GM12878 (cell line): ENCODE data around the gene HSF4. TPM values are rescaled to one million over a fixed set of nuclear protein-coding genes. Genes with fewer than 3 reads are reported as not detected.

ENCODE experiments used
- ATAC-seq: fragments of 200-7000 bp; cut with Tn5 transposase; 3 replicates; pipeline ENCODE4 v1.9.1; 2020; ENCODE audit warnings: mild to moderate bottlenecking, moderate library complexity
- BruUV-seq: library from RNA; stranded (reverse); fragments of 400-500 nt; replicated peaks from 2 replicates; lab custom pipeline; 2021; lab: Mats Ljungman, UMichigan
- CTCF ChIA-PET: fragments of 300-600 bp; sonication (Branson Sonifier 250); formaldehyde crosslinking; extraction: SDS; loops from one replicate; lab custom pipeline; 2021; ENCODE audit warnings: inconsistent platforms; lab: Yijun Ruan, JAX
- POLR2A ChIA-PET: fragments of 350-600 bp; formaldehyde crosslinking; extraction: SDS; loops from one replicate; lab custom pipeline; 2021; ENCODE audit warnings: inconsistent platforms; lab: Charles Lee
- RAD21 ChIA-PET: fragments of 300-600 bp; sonication (Branson Sonifier 250); formaldehyde crosslinking; loops from one replicate; lab custom pipeline; 2023; ENCODE audit warnings: antibody characterized with exemption; ENCODE audit not compliant: unreplicated experiment; lab: Charles Lee
- SMC1A ChIA-PET: fragments of 300-600 bp; sonication (Branson Sonifier 250); formaldehyde crosslinking; loops from one replicate; lab custom pipeline; 2023; ENCODE audit not compliant: unreplicated experiment, uncharacterized antibody; lab: Charles Lee
- DNase-seq: peaks from one replicate; pipeline ENCODE4 v3.0.0-alpha.2; 2011; ENCODE audit warnings: low read depth, low spot score
- FAIRE-seq: peaks from 3 replicates; lab custom pipeline; 2011; peaks lifted over from hg19 to GRCh38; lab: Jason Lieb, UNC
- H2AFZ ChIP-seq: 2 replicates; pipeline ENCODE4 v1.6.0; 2011; ENCODE audit warnings: low read depth, low read length, control low read depth; ENCODE audit not compliant: control insufficient read depth
- H3K27ac ChIP-seq: 2 replicates; pipeline ENCODE4 v1.5.1; 2011; ENCODE audit warnings: control low read depth; ENCODE audit not compliant: control insufficient read depth, insufficient read depth
- H3K27me3 ChIP-seq, 2 experiments: replicated peaks in 1 of 2; 2 replicates each; pipeline versions ENCODE4 v1.6.0 to v1.6.1; 2011; ENCODE audit warnings: low read length in 1 of 2; ENCODE audit not compliant: control insufficient read depth in 2 of 2, insufficient read depth in 2 of 2
- H3K36me3 ChIP-seq, 2 experiments: 2 replicates each; pipeline ENCODE4 v1.5.1; 2011; ENCODE audit warnings: low read length in 1 of 2; ENCODE audit not compliant: control insufficient read depth in 2 of 2, insufficient read depth in 2 of 2
- H3K4me1 ChIP-seq: 2 replicates; pipeline ENCODE4 v1.6.1; 2011; ENCODE audit warnings: mild to moderate bottlenecking, low read length, moderate library complexity, mixed read lengths; ENCODE audit not compliant: control insufficient read depth, insufficient read depth
- H3K4me2 ChIP-seq: 2 replicates; pipeline ENCODE4 v1.6.0; 2011; ENCODE audit warnings: control low read depth; ENCODE audit not compliant: control insufficient read depth, insufficient read depth
- H3K4me3 ChIP-seq: fragments of 200-600 bp; sonication (generic); 2 replicates; pipeline ENCODE4 v1.5.1; 2016
- H3K79me2 ChIP-seq: 2 replicates; pipeline ENCODE4 v1.6.0; 2011; ENCODE audit warnings: low read length; ENCODE audit not compliant: control insufficient read depth, insufficient read depth
- H3K9ac ChIP-seq: 2 replicates; pipeline ENCODE4 v1.8.0; 2011; ENCODE audit warnings: low read length, control low read depth, mixed read lengths; ENCODE audit not compliant: control insufficient read depth, insufficient read depth
- H3K9me3 ChIP-seq: replicated peaks from 3 replicates; pipeline ENCODE4 v1.5.1; 2011; ENCODE audit warnings: mild to moderate bottlenecking, low read length; ENCODE audit not compliant: control insufficient read depth, insufficient read depth
- H4K20me1 ChIP-seq: 2 replicates; pipeline ENCODE4 v1.6.0; 2011; ENCODE audit not compliant: control insufficient read depth, insufficient read depth
- IKZF2 ChIP-seq, 2 experiments: fragments of 450-650 bp; IDR thresholded peaks; 2 replicates each; pipeline ENCODE4 v1.6.1; 2017; ENCODE audit warnings: mild to moderate bottlenecking in 2 of 2, moderate library complexity in 2 of 2
- IRF4 ChIP-seq: IDR thresholded peaks from 2 replicates; pipeline ENCODE4 v1.6.1; 2011; ENCODE audit warnings: low read depth, low read length
- JUNB ChIP-seq: IDR thresholded peaks from 2 replicates; pipeline ENCODE4 v1.6.1; 2016; ENCODE audit warnings: antibody characterized with exemption, mild to moderate bottlenecking
- KDM1A ChIP-seq: fragments of 200-600 bp; sonication (generic); IDR thresholded peaks from 2 replicates; pipeline ENCODE4 v1.6.1; 2016; ENCODE audit warnings: borderline replicate concordance
- NFXL1 ChIP-seq: fragments of 450-650 bp; IDR thresholded peaks from 2 replicates; pipeline ENCODE4 v1.6.1; 2017; ENCODE audit warnings: antibody characterized with exemption, mild to moderate bottlenecking, borderline replicate concordance
- PBX3 ChIP-seq: IDR thresholded peaks from 2 replicates; pipeline ENCODE4 v1.6.1; 2011; ENCODE audit warnings: mild to moderate bottlenecking, low read depth, low read length, moderate library complexity; ENCODE audit not compliant: insufficient replicate concordance
- POLR2AphosphoS5 ChIP-seq: IDR thresholded peaks from 2 replicates; pipeline ENCODE4 v1.6.1; 2011; ENCODE audit warnings: mild to moderate bottlenecking, low read length, inconsistent platforms
- RB1 ChIP-seq: fragments of 450-650 bp; formaldehyde crosslinking; IDR thresholded peaks from 2 replicates; pipeline ENCODE4 v1.6.1; 2017; ENCODE audit warnings: mild to moderate bottlenecking, borderline replicate concordance
- REST ChIP-seq: IDR thresholded peaks from 2 replicates; pipeline ENCODE4 v1.6.1; 2012; ENCODE audit warnings: mild to moderate bottlenecking, low read depth, low read length
- SMAD1 ChIP-seq: fragments of 450-650 bp; IDR thresholded peaks from 2 replicates; pipeline ENCODE4 v1.6.1; 2018; ENCODE audit warnings: mild to moderate bottlenecking, low read depth; ENCODE audit not compliant: partially characterized antibody
- SMC3 ChIP-seq: IDR thresholded peaks from 2 replicates; pipeline ENCODE4 v1.6.1; 2011; ENCODE audit warnings: low read length, improper control_type of control experiment, borderline replicate concordance
- SP1 ChIP-seq: IDR thresholded peaks from one replicate; pipeline ENCODE4 v1.6.1; 2011; ENCODE audit warnings: low read depth, low read length
- USF1 ChIP-seq: IDR thresholded peaks from 2 replicates; pipeline ENCODE4 v1.6.1; 2011; ENCODE audit warnings: borderline replicate concordance, low read depth, mild to moderate bottlenecking, moderate library complexity, mixed read lengths, low read length; ENCODE audit not compliant: insufficient read depth; ENCODE audit errors: extremely low read length
- ZBTB40 ChIP-seq: fragments of 450-650 bp; IDR thresholded peaks from 2 replicates; pipeline ENCODE4 v1.6.1; 2016; ENCODE audit warnings: mild to moderate bottlenecking, moderate library complexity, borderline replicate concordance
- WGBS: methylation state at CpG from one replicate; pipeline ENCODE4 v1.1.6; 2016; ENCODE audit warnings: low lambda C conversion rate; ENCODE audit not compliant: insufficient replicate concordance, insufficient coverage; ENCODE audit errors: missing lambda C conversion rate; 5-methylcytosine and 5-hydroxymethylcytosine counted together
- in situ Hi-C: fragments of 300-500 bp; cut with MboI; formaldehyde crosslinking; loops from 9 replicates; pipeline ENCODE4 v1.14.3; 2018; ENCODE audit warnings: mixed read lengths
- intact Hi-C: fragments of 100-400 bp; cut with micrococcal nuclease; formaldehyde crosslinking; loops from one replicate; pipeline ENCODE4 v1.14.2; 2022; ENCODE audit not compliant: unreplicated experiment
- polyA plus RNA-seq, 11 experiments: library from polyadenylated mRNA; depleted of rRNA in 4 of 11; unstranded in 6 of 11; stranded (reverse) in 5 of 11; fragments of >200 nt; fragmentation: Nextera tagmentation in 4 of 11; fragmentation: Illumina TruSeq in 1 of 11; extraction: Ambion mirVana in 4 of 11; extraction: Trizol in 1 of 11; gene quantifications; 1 replicate in 1 of 11; 2 replicates in 10 of 11; pipeline versions ENCODE4 v1.2.1 to v1.2.3, GENCODE V29; 2011 to 2016; ENCODE audit warnings: inconsistent platforms in 2 of 11, missing spikeins in 2 of 11, low read depth in 1 of 11
- total RNA-seq, 4 experiments: library from RNA; depleted of rRNA in 3 of 4; stranded (reverse); fragments of >200 nt in 3 of 4; fragmentation: Illumina TruSeq in 1 of 4; extraction: Trizol in 1 of 4; gene quantifications; 2 replicates each; pipeline versions ENCODE4 v1.2.1 to v1.2.3, GENCODE V29; 2013 to 2021

Gene HSF4
- total and polyA plus RNA-seq, 10 of the 15 experiments (the other 5 are each of a cell fraction or from before 2014, with no cell fraction given) = 0.31 to 9.9 (median 2.6) TPM; not detected in 1

GRCh38 chr16:67147437-67148140 lies 17.0 kb upstream of the HSF4 start:
- in situ Hi-C loops (no loop called here), intact Hi-C loops (no loop called here)
- Histone ChIP-seq H3K27me3 (no peaks in the 10 kb centered on the region), H3K4me3 (no peak overlapping the region), H3K9ac (no peak overlapping the region), H3K79me2 (no peaks in the 10 kb centered on the region), H3K9me3 (no peaks in the 10 kb centered on the region), H3K4me2 (no peak overlapping the region), H3K36me3 (peaks cover 20 to 28% of the 10 kb centered on the region in 2 experiments; a peak in 3 of 4 replicates), H3K4me1 (no peaks in the 10 kb centered on the region; the same call in 1 of the 2 replicates), H3K27ac (no peak overlapping the region), H2AFZ (no peak overlapping the region), H4K20me1 (no peaks in the 10 kb centered on the region)
- 98% methylated on average over 4 of the region's 4 CpGs for WGBS
- ChIA-PET SMC1A (no interaction called here), CTCF (interaction anchor here (1.4 kb wide), 1 partner anchor 136 kb away, joined by 6 read pairs; no protein-coding TSS in a partner anchor), POLR2A (interaction anchor here (0.6 kb wide), 1 partner anchor 11 kb away, joined by 4 read pairs; no protein-coding TSS in a partner anchor), RAD21 (interaction anchor here (0.8 kb wide), 1 partner anchor 130 kb away, joined by 4 read pairs; no protein-coding TSS in a partner anchor)
- BruUV-seq = no TSS peak
- ATAC-seq (no peak), FAIRE-seq (no peak), DNase-seq (no peak)
- TF ChIP-seq NFXL1 = no peak
- no peak for TF ChIP-seq SP1
- no peak for TF ChIP-seq RB1
- TF ChIP-seq JUNB = no peak
- TF ChIP-seq ZBTB40 = no peak
- TF ChIP-seq IKZF2 (IDR thresholded peaks at IDR 0.05) = no peak
- no peak for TF ChIP-seq IRF4
- no peak for TF ChIP-seq SMC3
- no peak for TF ChIP-seq PBX3
- no peak for TF ChIP-seq SMAD1
- no peak for TF ChIP-seq REST
- no peak for TF ChIP-seq KDM1A
- no peak for TF ChIP-seq USF1
- no peak for TF ChIP-seq POLR2AphosphoS5
